Measurements from ENCODE around the gene VSTM2B.

Gene VSTM2B

DNA sequence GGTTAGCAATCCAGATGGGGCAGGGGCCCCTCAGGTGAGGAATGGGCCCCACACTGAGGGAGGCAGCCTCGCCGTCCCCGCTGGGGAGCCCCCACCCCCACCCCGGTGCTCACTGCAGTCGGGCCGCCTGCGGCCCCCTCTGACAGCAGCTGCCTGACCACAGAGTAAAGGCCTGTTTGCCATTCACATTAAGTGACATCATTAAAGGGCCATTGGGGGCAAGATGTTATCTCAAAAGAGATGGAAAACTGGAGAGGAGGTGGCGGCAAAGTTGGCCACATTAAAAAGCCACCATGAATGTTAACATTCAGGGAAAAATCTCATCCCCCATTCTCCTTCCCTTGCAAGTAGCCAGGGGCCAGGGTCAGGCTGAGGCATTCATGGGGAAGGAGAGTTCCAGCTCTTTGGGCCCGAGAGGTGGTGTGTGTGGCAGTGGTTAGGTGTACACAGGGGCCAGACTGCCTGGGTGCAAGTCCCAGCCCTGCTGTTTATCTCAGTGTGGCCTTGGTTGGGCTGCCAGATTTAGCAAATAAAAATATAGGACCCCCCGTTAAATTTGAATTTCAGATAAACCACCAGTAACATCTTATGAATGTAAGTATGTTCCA lies 20.9 kb downstream of the VSTM2B start:
- no peaks in the 10 kb centered on the region for H3K4me1 ChIP-seq (ENCODE audit: control extremely low read depth in 1 of 4, control insufficient read depth in 4 of 4, insufficient read depth in 4 of 4, low read length in 3 of 4)
- no peak overlapping the region for H3K27ac ChIP-seq (ENCODE audit: insufficient read depth in 1 of 2, low read depth in 1 of 2, low read length in 2 of 2, poor library complexity in 1 of 2, severe bottlenecking in 2 of 2)
- H3K36me3 ChIP-seq (ENCODE audit: control insufficient read depth in 4 of 4, insufficient read depth in 4 of 4, low read length in 3 of 4): no peaks in the 10 kb centered on the region
- POLR2A ChIA-PET: no interaction called here
- peaks cover 0 to 9% (median 0%) of the 10 kb centered on the region in 5 experiments for H3K27me3 ChIP-seq (replicated peaks in 2 of 5; ENCODE audit: control insufficient read depth in 4 of 5, insufficient read depth in 5 of 5, low read length in 4 of 5)
- no peak overlapping the region for H3K4me3 ChIP-seq (ENCODE audit: control insufficient read depth in 1 of 7, extremely low read depth in 1 of 7, insufficient read depth in 4 of 7, low read depth in 2 of 7, low read length in 6 of 7)
- CTCF ChIA-PET: no interaction called here
- 34% methylated on average over 4 of the region's 10 CpGs for WGBS (ENCODE audit: insufficient coverage)
- DNase-seq: no peak
- no peaks in the 10 kb centered on the region for H3K9me3 ChIP-seq (ENCODE audit: control extremely low read depth in 1 of 5, control insufficient read depth in 4 of 5, insufficient read depth in 2 of 5, low read depth in 1 of 5, low read length in 4 of 5)

DNA sequence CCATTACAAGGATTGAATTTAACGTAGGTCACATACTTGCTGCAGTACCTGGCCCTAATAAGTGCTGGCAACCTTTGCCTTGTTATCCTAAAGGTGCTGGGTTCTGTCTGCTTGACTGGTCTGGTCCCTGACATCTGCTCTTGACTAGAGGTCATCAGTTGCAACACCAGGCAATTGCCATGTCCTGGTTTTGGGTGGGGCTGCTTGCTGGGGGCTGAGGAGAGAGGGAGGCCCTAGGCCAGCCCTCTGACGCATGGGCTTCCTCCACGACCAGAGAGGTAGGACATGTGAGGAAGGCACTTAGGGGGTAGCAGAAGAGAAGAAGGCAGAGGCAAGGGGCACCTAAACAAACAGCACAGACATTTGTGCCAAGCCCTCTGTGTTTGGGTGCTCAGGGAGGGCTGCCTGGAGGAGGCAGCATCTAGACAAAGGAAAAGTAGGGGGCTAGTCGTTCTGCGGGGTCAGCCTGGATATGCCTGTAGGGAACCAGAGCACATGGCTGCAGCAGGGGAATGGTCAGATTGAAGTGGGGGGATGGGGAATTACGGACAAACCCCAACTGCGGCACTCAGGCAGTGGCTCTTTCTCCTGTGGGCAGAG lies 21.7 kb downstream of the VSTM2B start:
- H3K4me3 ChIP-seq (ENCODE audit: control insufficient read depth in 1 of 7, extremely low read depth in 1 of 7, insufficient read depth in 4 of 7, low read depth in 2 of 7, low read length in 6 of 7): no peak overlapping the region
- ChIA-PET POLR2A (no interaction called here), CTCF (no interaction called here)
- DNase-seq: no peak
- H3K27ac ChIP-seq (ENCODE audit: insufficient read depth in 1 of 2, low read depth in 1 of 2, low read length in 2 of 2, poor library complexity in 1 of 2, severe bottlenecking in 2 of 2): no peak overlapping the region
- no peaks in the 10 kb centered on the region for H3K4me1 ChIP-seq (ENCODE audit: control extremely low read depth in 1 of 4, control insufficient read depth in 4 of 4, insufficient read depth in 4 of 4, low read length in 3 of 4)
- no peaks in the 10 kb centered on the region for H3K36me3 ChIP-seq (ENCODE audit: control insufficient read depth in 4 of 4, insufficient read depth in 4 of 4, low read length in 3 of 4)
- WGBS (ENCODE audit: insufficient coverage): 76% methylated on average over 7 of the region's 7 CpGs
- H3K9me3 ChIP-seq (ENCODE audit: control extremely low read depth in 1 of 5, control insufficient read depth in 4 of 5, insufficient read depth in 2 of 5, low read depth in 1 of 5, low read length in 4 of 5): no peaks in the 10 kb centered on the region
- H3K27me3 ChIP-seq (replicated peaks in 2 of 5; ENCODE audit: control insufficient read depth in 4 of 5, insufficient read depth in 5 of 5, low read length in 4 of 5): peaks cover 0 to 9% (median under 1%) of the 10 kb centered on the region in 5 experiments

DNA sequence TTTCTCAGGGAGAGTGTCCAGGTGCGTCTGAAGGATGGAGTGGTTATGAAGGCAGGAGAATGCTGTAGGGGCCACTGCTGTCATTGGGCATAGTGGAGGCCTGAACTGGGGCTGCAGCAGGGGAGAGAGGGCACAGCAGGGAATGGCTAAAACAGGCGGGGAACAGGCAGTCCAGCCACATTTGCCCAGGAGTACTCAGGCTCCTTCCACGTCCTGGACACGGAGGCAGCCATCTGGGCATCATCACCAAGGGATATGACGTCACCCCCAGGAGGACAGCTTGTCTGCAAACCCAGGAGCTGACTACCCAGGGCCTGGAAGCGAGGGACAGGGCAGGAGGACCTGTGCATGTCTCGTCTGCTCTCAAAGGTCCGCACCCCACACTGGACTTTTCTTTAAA lies 22.2 kb downstream of the VSTM2B start:
- CTCF ChIA-PET: no interaction called here

GRCh38 chr19:29548483-29549085 lies 22.8 kb downstream of the VSTM2B start:
- peaks cover 0 to 5% (median 0%) of the 10 kb centered on the region in 5 experiments for H3K9me3 ChIP-seq (ENCODE audit: control extremely low read depth in 1 of 5, control insufficient read depth in 4 of 5, insufficient read depth in 2 of 5, low read depth in 1 of 5, low read length in 4 of 5)
- CTCF ChIA-PET: no interaction called here
- H3K27me3 ChIP-seq (replicated peaks in 2 of 5; ENCODE audit: control insufficient read depth in 4 of 5, insufficient read depth in 5 of 5, low read length in 4 of 5): peaks cover 0 to 5% (median 2%) of the 10 kb centered on the region in 5 experiments
- no peak overlapping the region for H3K27ac ChIP-seq (ENCODE audit: insufficient read depth in 1 of 2, low read depth in 1 of 2, low read length in 2 of 2, poor library complexity in 1 of 2, severe bottlenecking in 2 of 2)
- H3K4me3 ChIP-seq (ENCODE audit: control insufficient read depth in 1 of 7, extremely low read depth in 1 of 7, insufficient read depth in 4 of 7, low read depth in 2 of 7, low read length in 6 of 7): no peak overlapping the region
- POLR2A ChIA-PET: no interaction called here
- H3K36me3 ChIP-seq (ENCODE audit: control insufficient read depth in 4 of 4, insufficient read depth in 4 of 4, low read length in 3 of 4): no peaks in the 10 kb centered on the region
- H3K4me1 ChIP-seq (ENCODE audit: control extremely low read depth in 1 of 4, control insufficient read depth in 4 of 4, insufficient read depth in 4 of 4, low read length in 3 of 4): no peaks in the 10 kb centered on the region
- no peak for DNase-seq
- 76% methylated on average over 7 of the region's 9 CpGs for WGBS (ENCODE audit: insufficient coverage)

More for the DNA sequence above, 22.2 kb downstream of the VSTM2B start:
- POLR2A ChIA-PET: no interaction called here
- WGBS (ENCODE audit: insufficient coverage): 86% methylated on average over 8 of the region's 8 CpGs
- Histone ChIP-seq H3K9me3 (ENCODE audit: control extremely low read depth in 1 of 5, control insufficient read depth in 4 of 5, insufficient read depth in 2 of 5, low read depth in 1 of 5, low read length in 4 of 5) (peaks cover 0 to 2% (median 0%) of the 10 kb centered on the region in 5 experiments), H3K4me1 (ENCODE audit: control extremely low read depth in 1 of 4, control insufficient read depth in 4 of 4, insufficient read depth in 4 of 4, low read length in 3 of 4) (no peaks in the 10 kb centered on the region), H3K4me3 (ENCODE audit: control insufficient read depth in 1 of 7, extremely low read depth in 1 of 7, insufficient read depth in 4 of 7, low read depth in 2 of 7, low read length in 6 of 7) (no peak overlapping the region), H3K27me3 (replicated peaks in 2 of 5; ENCODE audit: control insufficient read depth in 4 of 5, insufficient read depth in 5 of 5, low read length in 4 of 5) (peaks cover 0 to 9% (median 2%) of the 10 kb centered on the region in 5 experiments), H3K27ac (ENCODE audit: insufficient read depth in 1 of 2, low read depth in 1 of 2, low read length in 2 of 2, poor library complexity in 1 of 2, severe bottlenecking in 2 of 2) (no peak overlapping the region), H3K36me3 (ENCODE audit: control insufficient read depth in 4 of 4, insufficient read depth in 4 of 4, low read length in 3 of 4) (no peaks in the 10 kb centered on the region)
- DNase-seq: no peak

DNA sequence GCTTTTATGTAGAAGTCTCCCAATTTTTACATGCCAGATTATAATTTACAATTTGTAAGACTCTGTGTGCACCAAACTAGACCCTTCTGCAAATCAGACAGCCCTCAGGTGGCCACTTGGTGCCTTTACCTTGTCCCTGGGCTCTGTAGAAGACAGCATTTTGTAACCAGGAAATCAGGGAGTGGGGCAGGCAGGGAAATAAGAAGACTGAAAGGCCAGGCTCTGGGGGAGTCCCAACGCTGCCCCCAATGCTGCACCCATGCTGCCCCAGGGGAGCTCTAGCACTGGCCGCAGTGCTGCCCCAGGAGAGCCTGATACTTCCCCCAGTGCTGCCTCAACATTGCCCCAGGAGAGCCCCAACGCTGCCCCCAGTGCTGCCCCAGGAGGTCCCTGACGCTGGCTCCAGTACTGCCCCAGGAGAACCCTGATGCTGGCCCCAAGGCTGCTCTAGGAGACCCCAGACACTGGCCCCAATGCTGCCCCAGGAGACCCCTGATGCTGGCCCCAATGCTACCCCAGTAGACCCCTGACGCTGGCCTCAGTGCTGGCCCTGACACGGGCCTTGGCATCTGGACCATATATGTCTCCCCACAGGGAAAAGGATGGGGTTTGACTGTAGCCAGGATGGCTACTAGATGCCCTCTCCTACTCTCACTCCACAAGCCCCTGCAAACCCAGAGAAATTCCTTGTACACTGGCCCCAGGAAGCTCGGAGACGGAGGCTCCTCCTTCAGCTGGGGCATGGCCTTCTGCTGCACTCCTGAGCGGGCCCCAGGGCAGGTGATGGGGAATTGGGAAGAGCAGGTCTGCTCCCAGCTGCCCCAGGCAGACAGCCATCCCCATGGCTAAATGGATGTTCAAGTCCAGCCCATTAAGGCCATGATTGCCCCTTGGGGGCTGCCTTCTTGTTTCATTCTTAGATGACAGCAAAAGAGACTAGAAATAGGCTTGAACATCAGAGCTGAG lies 23.6 kb downstream of the VSTM2B start:
- peaks cover 0 to 5% (median 2%) of the 10 kb centered on the region in 5 experiments for H3K27me3 ChIP-seq (replicated peaks in 2 of 5; ENCODE audit: control insufficient read depth in 4 of 5, insufficient read depth in 5 of 5, low read length in 4 of 5)
- CTCF ChIA-PET: no interaction called here
- peaks cover 0 to 12% (median 3%) of the 10 kb centered on the region in 5 experiments for H3K9me3 ChIP-seq (ENCODE audit: control extremely low read depth in 1 of 5, control insufficient read depth in 4 of 5, insufficient read depth in 2 of 5, low read depth in 1 of 5, low read length in 4 of 5)
- no peaks in the 10 kb centered on the region for H3K36me3 ChIP-seq (ENCODE audit: control insufficient read depth in 4 of 4, insufficient read depth in 4 of 4, low read length in 3 of 4)
- H3K27ac ChIP-seq (ENCODE audit: insufficient read depth in 1 of 2, low read depth in 1 of 2, low read length in 2 of 2, poor library complexity in 1 of 2, severe bottlenecking in 2 of 2): no peak overlapping the region
- DNase-seq: no peak
- no peak overlapping the region for H3K4me3 ChIP-seq (ENCODE audit: control insufficient read depth in 1 of 7, extremely low read depth in 1 of 7, insufficient read depth in 4 of 7, low read depth in 2 of 7, low read length in 6 of 7)
- 74% methylated on average over 8 of the region's 9 CpGs for WGBS (ENCODE audit: insufficient coverage)
- POLR2A ChIA-PET: no interaction called here
- no peaks in the 10 kb centered on the region for H3K4me1 ChIP-seq (ENCODE audit: control extremely low read depth in 1 of 4, control insufficient read depth in 4 of 4, insufficient read depth in 4 of 4, low read length in 3 of 4)

GRCh38 chr19:29550896-29551295 lies 25.1 kb downstream of the VSTM2B start:
- ChIA-PET POLR2A (no interaction called here), CTCF (interaction anchor here (0.7 kb wide), 1 partner anchor 22 kb away, joined by 3 read pairs; no protein-coding TSS in a partner anchor)
- 86% methylated on average over 1 of the region's 5 CpGs for WGBS (ENCODE audit: insufficient coverage)
- no peak overlapping the region for H3K27ac ChIP-seq (ENCODE audit: insufficient read depth in 1 of 2, low read depth in 1 of 2, low read length in 2 of 2, poor library complexity in 1 of 2, severe bottlenecking in 2 of 2)
- no peak for DNase-seq
- H3K27me3 ChIP-seq (replicated peaks in 2 of 5; ENCODE audit: control insufficient read depth in 4 of 5, insufficient read depth in 5 of 5, low read length in 4 of 5): peaks cover 0 to 5% (median 2%) of the 10 kb centered on the region in 5 experiments
- H3K9me3 ChIP-seq (ENCODE audit: control extremely low read depth in 1 of 5, control insufficient read depth in 4 of 5, insufficient read depth in 2 of 5, low read depth in 1 of 5, low read length in 4 of 5): peaks cover 0 to 15% (median 3%) of the 10 kb centered on the region in 5 experiments
- no peaks in the 10 kb centered on the region for H3K4me1 ChIP-seq (ENCODE audit: control extremely low read depth in 1 of 4, control insufficient read depth in 4 of 4, insufficient read depth in 4 of 4, low read length in 3 of 4)
- H3K36me3 ChIP-seq (ENCODE audit: control insufficient read depth in 4 of 4, insufficient read depth in 4 of 4, low read length in 3 of 4): no peaks in the 10 kb centered on the region
- no peak overlapping the region for H3K4me3 ChIP-seq (ENCODE audit: control insufficient read depth in 1 of 7, extremely low read depth in 1 of 7, insufficient read depth in 4 of 7, low read depth in 2 of 7, low read length in 6 of 7)

Data from common myeloid progenitor, CD34-positive (primary cell).